Measurements from ENCODE around the gene GAREM2. TPM values are rescaled to one million over a fixed set of nuclear protein-coding genes. Genes with fewer than 3 reads are reported as not detected.
"Not testable (repeated sequence)": the region's sequence is repeated elsewhere in the genome, so short reads cannot be mapped to it uniquely, and the experiment has no call there.

GAREM2 gene
- polyA plus RNA-seq, 2 donors, result 0.35 to 0.64 TPM

DNA sequence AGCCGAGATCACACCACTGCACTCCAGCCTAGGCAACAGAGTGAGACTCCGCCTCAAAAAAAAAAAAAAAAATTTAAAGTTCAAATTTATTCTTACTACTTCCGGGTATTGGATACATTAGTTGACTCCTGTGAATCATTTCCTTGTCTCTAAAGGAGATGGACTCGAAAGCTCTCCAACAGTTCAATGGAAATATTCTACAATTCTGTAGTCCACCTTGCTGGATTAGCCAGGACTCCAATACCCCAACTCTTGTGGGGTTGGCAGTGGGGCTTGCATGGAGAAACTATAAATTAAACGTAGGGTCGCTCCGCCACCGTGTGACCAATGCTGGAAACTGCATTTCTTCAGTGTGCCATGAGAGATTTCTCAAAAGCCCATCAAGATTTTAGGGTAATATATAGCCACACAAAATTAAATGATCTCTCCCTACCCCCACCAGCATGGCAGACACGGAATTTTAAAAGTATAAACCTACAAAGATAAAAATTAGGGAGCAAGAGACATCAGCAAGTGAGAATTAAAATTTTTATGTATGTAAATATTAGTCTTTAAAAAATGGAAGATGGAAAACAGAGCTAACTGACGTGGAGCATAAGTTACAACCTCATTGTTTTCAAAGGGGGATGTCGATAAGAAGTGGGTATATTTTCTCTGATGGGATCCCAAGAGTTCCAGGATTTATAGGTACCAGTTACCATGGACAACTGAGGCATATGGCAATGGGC is 27.8 kb upstream of the GAREM2 start:
- 20 to 27% methylated on average over 11 of the region's 11 CpGs for WGBS, 2 donors
- no peaks in the 10 kb centered on the region for H3K9me3 ChIP-seq (ENCODE audit: control insufficient read depth in 2 of 2, insufficient read depth in 1 of 2, low read depth in 1 of 2, low read length in 1 of 2)
- H3K4me3 ChIP-seq (ENCODE audit: low read depth in 1 of 2, low read length in 2 of 2), result no peak overlapping the region
- H3K4me1 ChIP-seq (ENCODE audit: control insufficient read depth in 2 of 2, insufficient read depth in 2 of 2, low read length in 1 of 2), result no peaks in the 10 kb centered on the region
- H3K27ac ChIP-seq (ENCODE audit: low read depth in 2 of 2, low read length in 1 of 2), result no peak overlapping the region
- no peaks in the 10 kb centered on the region for H3K36me3 ChIP-seq (ENCODE audit: control insufficient read depth in 2 of 2, insufficient read depth in 2 of 2, low read length in 1 of 2)
- H3K27me3 ChIP-seq (ENCODE audit: control insufficient read depth in 1 of 2, insufficient read depth in 2 of 2, low read length in 2 of 2), result no peaks in the 10 kb centered on the region

DNA sequence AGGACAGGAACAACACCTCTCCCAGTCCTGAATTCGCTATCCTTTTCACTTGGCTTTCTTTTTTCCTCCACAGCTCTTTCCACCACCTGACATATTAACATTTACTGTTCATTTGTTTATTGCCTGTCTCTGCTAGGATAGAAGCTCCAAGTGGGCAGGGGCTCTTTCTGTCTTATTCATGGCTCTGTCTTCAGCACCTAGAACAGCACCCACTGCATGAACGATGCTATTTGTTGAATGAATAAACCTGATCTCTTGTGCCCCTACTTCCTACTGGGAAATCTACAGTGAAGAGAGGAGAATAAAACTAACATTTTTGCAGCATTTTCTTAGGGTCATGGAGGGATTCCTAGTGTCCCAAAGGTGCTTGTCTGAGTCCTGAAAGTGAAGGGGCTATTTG is 24.4 kb upstream of the GAREM2 start:
- H3K9me3 ChIP-seq (ENCODE audit: control insufficient read depth in 2 of 2, insufficient read depth in 1 of 2, low read depth in 1 of 2, low read length in 1 of 2), result no peaks in the 10 kb centered on the region
- no peaks in the 10 kb centered on the region for H3K27me3 ChIP-seq (ENCODE audit: control insufficient read depth in 1 of 2, insufficient read depth in 2 of 2, low read length in 2 of 2)
- H3K4me3 ChIP-seq (ENCODE audit: low read depth in 1 of 2, low read length in 2 of 2), result no peak overlapping the region
- no peaks in the 10 kb centered on the region for H3K4me1 ChIP-seq (ENCODE audit: control insufficient read depth in 2 of 2, insufficient read depth in 2 of 2, low read length in 1 of 2)
- WGBS, 2 donors, result 31 to 37% methylated on average over 2 of the region's 2 CpGs
- no peaks in the 10 kb centered on the region for H3K36me3 ChIP-seq (ENCODE audit: control insufficient read depth in 2 of 2, insufficient read depth in 2 of 2, low read length in 1 of 2)
- no peak overlapping the region for H3K27ac ChIP-seq (ENCODE audit: low read depth in 2 of 2, low read length in 1 of 2)

DNA sequence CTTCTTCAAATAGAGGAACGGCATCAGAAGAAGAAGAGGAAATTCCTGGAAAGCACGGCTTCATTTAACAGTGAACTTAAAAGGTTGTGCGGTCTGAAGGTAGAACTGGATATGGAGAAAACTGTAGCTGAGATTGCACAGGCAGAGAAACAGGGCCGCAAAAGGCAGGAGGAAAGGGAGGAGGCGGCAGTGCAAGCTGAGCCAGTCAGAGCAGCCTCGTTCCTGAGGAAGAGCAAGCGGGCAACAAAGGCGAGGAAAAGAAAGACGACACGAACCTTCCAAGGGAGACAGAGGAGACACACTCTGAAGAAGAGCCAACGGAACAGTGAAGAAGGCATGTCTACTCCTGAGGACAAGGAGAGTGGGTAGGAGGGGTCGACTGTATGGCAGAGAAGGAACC is 22.6 kb upstream of the GAREM2 start:
- Histone ChIP-seq H3K4me1 (ENCODE audit: control insufficient read depth in 2 of 2, insufficient read depth in 2 of 2, low read length in 1 of 2) (no peaks in the 10 kb centered on the region), H3K9me3 (ENCODE audit: control insufficient read depth in 2 of 2, insufficient read depth in 1 of 2, low read depth in 1 of 2, low read length in 1 of 2) (no peaks in the 10 kb centered on the region), H3K27ac (ENCODE audit: low read depth in 2 of 2, low read length in 1 of 2) (no peak overlapping the region), H3K4me3 (ENCODE audit: low read depth in 1 of 2, low read length in 2 of 2) (no peak overlapping the region), H3K27me3 (ENCODE audit: control insufficient read depth in 1 of 2, insufficient read depth in 2 of 2, low read length in 2 of 2) (no peaks in the 10 kb centered on the region), H3K36me3 (ENCODE audit: control insufficient read depth in 2 of 2, insufficient read depth in 2 of 2, low read length in 1 of 2) (no peaks in the 10 kb centered on the region)
- 78 to 80% methylated on average over 12 of the region's 12 CpGs for WGBS, 2 donors

DNA sequence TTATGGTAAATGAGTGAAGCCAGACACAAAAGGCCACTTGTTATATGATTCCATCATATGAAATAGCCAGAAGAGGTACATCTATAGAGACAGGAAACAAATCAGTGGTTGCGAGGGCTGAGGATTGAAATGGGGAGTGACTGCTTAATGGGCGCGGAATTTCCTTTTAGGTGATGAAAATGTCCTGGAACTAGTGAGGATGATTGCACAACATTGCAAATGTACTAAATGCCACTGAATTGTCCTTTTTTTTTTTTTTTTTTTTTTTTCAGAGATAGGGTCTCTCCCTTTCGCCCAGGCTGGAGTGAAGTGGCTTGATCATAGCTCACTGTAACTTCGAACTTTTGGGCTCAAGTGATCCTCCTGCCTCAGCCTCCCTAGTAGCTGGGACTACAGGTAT is 15.3 kb upstream of the GAREM2 start:
- Histone ChIP-seq H3K9me3 (ENCODE audit: control insufficient read depth in 2 of 2, insufficient read depth in 1 of 2, low read depth in 1 of 2, low read length in 1 of 2) (no peaks in the 10 kb centered on the region), H3K27me3 (ENCODE audit: control insufficient read depth in 1 of 2, insufficient read depth in 2 of 2, low read length in 2 of 2) (no peaks in the 10 kb centered on the region), H3K4me3 (ENCODE audit: low read depth in 1 of 2, low read length in 2 of 2) (no peak overlapping the region), H3K4me1 (ENCODE audit: control insufficient read depth in 2 of 2, insufficient read depth in 2 of 2, low read length in 1 of 2) (no peaks in the 10 kb centered on the region), H3K27ac (ENCODE audit: low read depth in 2 of 2, low read length in 1 of 2) (no peak overlapping the region), H3K36me3 (ENCODE audit: control insufficient read depth in 2 of 2, insufficient read depth in 2 of 2, low read length in 1 of 2) (no peaks in the 10 kb centered on the region)
- WGBS, 2 donors, result 96 to 98% methylated on average over 5 of the region's 5 CpGs

DNA sequence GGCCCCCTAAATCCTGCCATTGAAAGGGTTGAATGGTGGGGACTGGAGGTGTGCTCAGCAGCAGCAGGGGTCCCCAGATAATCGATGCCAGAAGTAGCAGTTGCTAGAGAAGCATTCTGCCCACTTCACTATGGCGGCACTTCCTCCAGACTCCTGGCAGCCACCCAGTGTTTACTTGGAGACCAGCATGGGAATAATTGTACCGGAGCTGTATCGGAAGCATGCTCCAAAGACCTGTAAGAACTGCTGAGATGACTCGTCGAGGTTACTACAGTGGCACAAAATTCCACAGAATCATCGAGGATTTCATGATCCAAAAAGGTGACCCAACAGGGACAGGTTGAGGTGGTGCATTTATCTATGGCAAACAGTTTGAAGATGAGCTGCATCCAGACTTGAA is 11.0 kb upstream of the GAREM2 start:
- H3K9me3 ChIP-seq (ENCODE audit: control insufficient read depth in 2 of 2, insufficient read depth in 1 of 2, low read depth in 1 of 2, low read length in 1 of 2), result no peaks in the 10 kb centered on the region
- no peak overlapping the region for H3K4me3 ChIP-seq (ENCODE audit: low read depth in 1 of 2, low read length in 2 of 2)
- no peaks in the 10 kb centered on the region for H3K27me3 ChIP-seq (ENCODE audit: control insufficient read depth in 1 of 2, insufficient read depth in 2 of 2, low read length in 2 of 2)
- H3K4me1 ChIP-seq (ENCODE audit: control insufficient read depth in 2 of 2, insufficient read depth in 2 of 2, low read length in 1 of 2), result no peaks in the 10 kb centered on the region
- 89 to 92% methylated on average over 7 of the region's 7 CpGs for WGBS, 2 donors
- H3K27ac ChIP-seq (ENCODE audit: low read depth in 2 of 2, low read length in 1 of 2), result no peak overlapping the region
- H3K36me3 ChIP-seq (ENCODE audit: control insufficient read depth in 2 of 2, insufficient read depth in 2 of 2, low read length in 1 of 2), result no peaks in the 10 kb centered on the region

DNA sequence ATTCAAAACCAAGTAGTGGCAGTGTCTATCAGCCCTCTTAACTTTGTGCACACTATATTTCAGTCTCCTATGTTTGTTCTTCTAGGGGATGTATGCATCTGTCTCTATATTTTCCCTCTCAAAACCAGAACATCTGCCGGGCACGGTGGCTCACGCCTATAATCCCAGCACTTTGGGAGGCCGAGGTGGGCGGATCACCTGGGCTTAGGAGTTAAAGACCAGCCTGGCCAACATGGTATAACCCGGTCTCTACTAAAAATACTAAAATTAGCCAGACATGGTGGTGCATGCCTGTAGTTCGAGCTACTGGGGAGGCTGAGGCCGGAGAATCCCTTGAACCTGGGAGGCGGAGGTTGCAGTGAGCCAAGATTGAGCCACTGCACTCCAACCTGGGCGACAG is 9.9 kb upstream of the GAREM2 start:
- Histone ChIP-seq H3K36me3 (ENCODE audit: control insufficient read depth in 2 of 2, insufficient read depth in 2 of 2, low read length in 1 of 2) (no peaks in the 10 kb centered on the region), H3K27me3 (ENCODE audit: control insufficient read depth in 1 of 2, insufficient read depth in 2 of 2, low read length in 2 of 2) (no peaks in the 10 kb centered on the region), H3K9me3 (ENCODE audit: control insufficient read depth in 2 of 2, insufficient read depth in 1 of 2, low read depth in 1 of 2, low read length in 1 of 2) (no peaks in the 10 kb centered on the region), H3K4me1 (ENCODE audit: control insufficient read depth in 2 of 2, insufficient read depth in 2 of 2, low read length in 1 of 2) (no peaks in the 10 kb centered on the region), H3K27ac (ENCODE audit: low read depth in 2 of 2, low read length in 1 of 2) (no peak overlapping the region), H3K4me3 (ENCODE audit: low read depth in 1 of 2, low read length in 2 of 2) (no peak overlapping the region)
- 91 to 92% methylated on average over 10 of the region's 10 CpGs for WGBS, 2 donors

DNA sequence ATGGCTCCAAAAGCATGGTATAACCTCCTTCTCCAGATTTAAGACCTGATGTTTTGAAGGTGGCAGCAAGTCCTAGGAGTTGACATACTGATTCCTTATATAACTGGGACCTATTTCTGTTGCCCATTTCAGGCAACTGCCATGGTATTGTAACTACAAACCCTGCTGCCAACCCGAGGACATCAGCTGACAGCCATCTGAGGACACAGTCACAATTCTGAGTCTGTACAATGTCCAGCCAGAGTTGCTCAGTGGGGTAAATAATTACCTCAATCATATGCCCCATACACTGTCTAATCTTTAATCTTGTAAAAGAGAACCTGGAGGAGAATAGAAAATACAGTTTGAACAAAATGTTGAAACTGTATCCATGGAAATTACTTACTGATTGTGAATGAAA is 8.7 kb upstream of the GAREM2 start:
- 43 to 52% methylated on average over 1 of the region's 1 CpG for WGBS, 2 donors
- H3K27me3 ChIP-seq (ENCODE audit: control insufficient read depth in 1 of 2, insufficient read depth in 2 of 2, low read length in 2 of 2), result no peaks in the 10 kb centered on the region

DNA sequence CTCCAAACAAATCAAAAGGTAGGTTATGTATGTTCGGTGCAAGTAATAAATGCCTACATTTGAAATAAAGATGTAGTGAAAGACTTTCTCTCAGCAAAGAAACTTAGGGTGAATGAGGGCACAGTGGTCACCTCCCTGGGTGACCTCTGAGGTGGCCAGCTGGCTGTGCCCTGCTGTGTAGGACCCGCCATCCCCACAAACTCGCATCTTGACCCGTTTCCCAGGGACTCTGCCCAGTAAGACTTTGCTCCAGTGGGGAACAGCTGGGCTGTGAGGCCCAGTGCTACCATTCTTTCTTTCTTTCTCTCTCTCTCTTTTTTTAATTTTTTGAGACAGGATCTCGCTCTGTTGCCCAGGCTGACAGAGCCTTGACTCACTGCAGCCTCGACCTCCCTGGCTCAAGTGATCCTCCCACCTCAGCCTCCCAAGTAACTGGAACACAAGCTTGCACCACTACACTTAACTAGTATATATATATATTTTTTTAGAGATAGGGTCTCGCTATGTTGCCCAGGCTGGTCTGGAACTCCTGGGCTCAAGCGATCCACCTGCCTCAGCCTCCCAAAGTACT is 8.2 kb upstream of the GAREM2 start:
- Histone ChIP-seq H3K4me3 (ENCODE audit: low read depth in 1 of 2, low read length in 2 of 2) (no peak overlapping the region), H3K4me1 (ENCODE audit: control insufficient read depth in 2 of 2, insufficient read depth in 2 of 2, low read length in 1 of 2) (no peaks in the 10 kb centered on the region), H3K27me3 (ENCODE audit: control insufficient read depth in 1 of 2, insufficient read depth in 2 of 2, low read length in 2 of 2) (no peaks in the 10 kb centered on the region), H3K27ac (ENCODE audit: low read depth in 2 of 2, low read length in 1 of 2) (no peak overlapping the region), H3K9me3 (ENCODE audit: control insufficient read depth in 2 of 2, insufficient read depth in 1 of 2, low read depth in 1 of 2, low read length in 1 of 2) (no peaks in the 10 kb centered on the region), H3K36me3 (ENCODE audit: control insufficient read depth in 2 of 2, insufficient read depth in 2 of 2, low read length in 1 of 2) (no peaks in the 10 kb centered on the region)
- 77 to 85% methylated on average over 8 of the region's 8 CpGs for WGBS, 2 donors

More for the DNA sequence above, 8.7 kb upstream of the GAREM2 start:
- Histone ChIP-seq H3K9me3 (ENCODE audit: control insufficient read depth in 2 of 2, insufficient read depth in 1 of 2, low read depth in 1 of 2, low read length in 1 of 2) (no peaks in the 10 kb centered on the region), H3K36me3 (ENCODE audit: control insufficient read depth in 2 of 2, insufficient read depth in 2 of 2, low read length in 1 of 2) (no peaks in the 10 kb centered on the region), H3K27ac (ENCODE audit: low read depth in 2 of 2, low read length in 1 of 2) (no peak overlapping the region), H3K4me3 (ENCODE audit: low read depth in 1 of 2, low read length in 2 of 2) (no peak overlapping the region), H3K4me1 (ENCODE audit: control insufficient read depth in 2 of 2, insufficient read depth in 2 of 2, low read length in 1 of 2) (no peaks in the 10 kb centered on the region)

DNA sequence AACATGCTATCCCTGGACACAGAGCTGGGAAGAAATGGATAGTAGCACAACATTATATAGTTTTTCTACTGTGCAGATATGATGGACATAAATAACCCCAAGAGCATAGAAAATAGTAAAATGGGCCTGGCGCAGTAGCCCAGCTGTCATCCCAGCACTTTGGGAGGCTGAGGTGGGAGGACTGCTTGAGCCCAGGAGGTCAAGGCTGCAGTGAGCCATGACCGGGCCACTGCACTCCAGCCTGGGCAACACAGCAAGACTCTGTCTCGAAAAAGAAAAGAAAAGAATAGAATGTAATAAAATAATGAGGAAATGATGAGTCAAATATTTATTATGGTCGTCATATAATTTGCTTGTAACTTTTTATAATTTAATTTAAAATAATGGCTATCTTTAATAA is 7.5 kb upstream of the GAREM2 start:
- H3K4me1 ChIP-seq (ENCODE audit: control insufficient read depth in 2 of 2, insufficient read depth in 2 of 2, low read length in 1 of 2), result no peaks in the 10 kb centered on the region
- no peaks in the 10 kb centered on the region for H3K36me3 ChIP-seq (ENCODE audit: control insufficient read depth in 2 of 2, insufficient read depth in 2 of 2, low read length in 1 of 2)
- no peaks in the 10 kb centered on the region for H3K27me3 ChIP-seq (ENCODE audit: control insufficient read depth in 1 of 2, insufficient read depth in 2 of 2, low read length in 2 of 2)
- H3K27ac ChIP-seq (ENCODE audit: low read depth in 2 of 2, low read length in 1 of 2), result no peak overlapping the region
- 87 to 89% methylated on average over 4 of the region's 4 CpGs for WGBS, 2 donors
- H3K4me3 ChIP-seq (ENCODE audit: low read depth in 1 of 2, low read length in 2 of 2), result no peak overlapping the region
- no peaks in the 10 kb centered on the region for H3K9me3 ChIP-seq (ENCODE audit: control insufficient read depth in 2 of 2, insufficient read depth in 1 of 2, low read depth in 1 of 2, low read length in 1 of 2)

DNA sequence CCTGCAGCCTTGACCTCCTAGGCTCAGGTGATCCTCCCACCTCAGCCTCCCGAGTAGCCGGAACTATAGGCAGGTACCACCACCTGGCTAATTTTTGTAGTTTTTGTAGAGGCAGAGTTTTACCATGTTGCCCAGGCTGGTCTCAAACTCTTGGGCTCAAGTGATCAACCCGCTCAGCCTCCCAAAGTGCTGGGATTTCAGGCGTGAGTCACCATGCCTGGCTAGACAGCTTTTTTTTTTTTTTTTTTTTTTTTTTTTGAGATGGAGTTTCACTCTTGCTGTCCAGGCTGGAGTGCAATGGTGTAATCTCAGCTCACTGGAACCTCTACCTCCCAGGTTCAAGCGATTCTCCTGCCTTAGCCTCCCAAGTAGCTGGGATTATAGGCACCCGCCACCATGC is 6.3 kb upstream of the GAREM2 start:
- H3K27me3 ChIP-seq (ENCODE audit: control insufficient read depth in 1 of 2, insufficient read depth in 2 of 2, low read length in 2 of 2); H3K9me3 ChIP-seq (ENCODE audit: control insufficient read depth in 2 of 2, insufficient read depth in 1 of 2, low read depth in 1 of 2, low read length in 1 of 2); H3K27ac ChIP-seq (ENCODE audit: low read depth in 2 of 2, low read length in 1 of 2); H3K36me3 ChIP-seq (ENCODE audit: control insufficient read depth in 2 of 2, insufficient read depth in 2 of 2, low read length in 1 of 2); H3K4me1 ChIP-seq (ENCODE audit: control insufficient read depth in 2 of 2, insufficient read depth in 2 of 2, low read length in 1 of 2); H3K4me3 ChIP-seq (ENCODE audit: low read depth in 1 of 2, low read length in 2 of 2): not testable (repeated sequence)
- 92 to 97% methylated on average over 6 of the region's 6 CpGs for WGBS, 2 donors

Measured in esophagus (tissue), 2 donors.